Parathyroid adenoma (tissue), 2 donors: Measurements from ENCODE around the gene PRLH.

ENCODE experiments used
- H2AFZ ChIP-seq: fragments of 300-600 bp; sonication (generic); one replicate; pipeline ENCODE4 v1.7.0; 2017; ENCODE audit warnings: antibody characterized with exemption, mild to moderate bottlenecking
- H3K27ac ChIP-seq: fragments of 300-600 bp; sonication (generic); one replicate; pipeline ENCODE4 v1.7.0; 2017
- H3K27me3 ChIP-seq: fragments of 300-600 bp; sonication (generic); one replicate; pipeline ENCODE4 v1.7.0; 2017; ENCODE audit warnings: low read length; ENCODE audit not compliant: control insufficient read depth, insufficient read depth
- H3K36me3 ChIP-seq: fragments of 300-600 bp; sonication (generic); one replicate; pipeline ENCODE4 v1.7.0; 2017; ENCODE audit warnings: low read length; ENCODE audit not compliant: control insufficient read depth, insufficient read depth
- H3K4me1 ChIP-seq: fragments of 300-600 bp; sonication (generic); one replicate; pipeline ENCODE4 v1.7.0; 2017; ENCODE audit warnings: control low read depth
- H3K4me2 ChIP-seq: fragments of 300-600 bp; sonication (generic); one replicate; pipeline ENCODE4 v1.7.0; 2017; ENCODE audit warnings: low read length
- H3K4me3 ChIP-seq: fragments of 300-600 bp; sonication (generic); one replicate; pipeline ENCODE4 v1.7.0; 2017; ENCODE audit warnings: low read depth, low read length
- H3K79me2 ChIP-seq: fragments of 300-600 bp; sonication (generic); one replicate; pipeline ENCODE4 v1.7.0; 2017; ENCODE audit warnings: control low read depth
- H3K9ac ChIP-seq: fragments of 300-600 bp; sonication (generic); one replicate; pipeline ENCODE4 v1.7.0; 2017; ENCODE audit warnings: mild to moderate bottlenecking
- H3K9me3 ChIP-seq: fragments of 300-600 bp; sonication (generic); one replicate; pipeline ENCODE4 v1.7.0; 2017; ENCODE audit warnings: low read length; ENCODE audit not compliant: control insufficient read depth
- CTCF ChIP-seq: fragments of 300-600 bp; sonication (generic); IDR thresholded peaks from one replicate; pipeline ENCODE4 v1.7.0; 2017; ENCODE audit warnings: antibody characterized with exemption, mild to moderate bottlenecking
- donor health status: primary hyperparathyroidism.

The PRLH gene

GRCh38 chr2:237534380-237534779, 32.0 kb upstream of the PRLH start:
- no peak for TF ChIP-seq CTCF

GRCh38 chr2:237535385-237536082, 30.8 kb upstream of the PRLH start:
- H3K27me3 ChIP-seq = no peaks in the 10 kb centered on the region
- no peak overlapping the region for H3K4me3 ChIP-seq
- no peak overlapping the region for H3K4me2 ChIP-seq
- no peaks in the 10 kb centered on the region for H3K4me1 ChIP-seq
- no peak overlapping the region for H2AFZ ChIP-seq
- H3K9ac ChIP-seq = no peak overlapping the region
- H3K9me3 ChIP-seq = no peaks in the 10 kb centered on the region
- no peak overlapping the region for H3K27ac ChIP-seq
- H3K36me3 ChIP-seq = no peaks in the 10 kb centered on the region
- no peaks in the 10 kb centered on the region for H3K79me2 ChIP-seq
- TF ChIP-seq CTCF = no peak

More at GRCh38 chr2:237534380-237534779, 32.0 kb upstream of the PRLH start:
- Histone ChIP-seq H3K27ac (no peak overlapping the region), H2AFZ (no peak overlapping the region), H3K4me1 (no peaks in the 10 kb centered on the region), H3K9me3 (no peaks in the 10 kb centered on the region), H3K9ac (no peak overlapping the region), H3K79me2 (no peaks in the 10 kb centered on the region), H3K4me3 (no peak overlapping the region), H3K27me3 (no peaks in the 10 kb centered on the region), H3K4me2 (no peak overlapping the region), H3K36me3 (no peaks in the 10 kb centered on the region)

GRCh38 chr2:237536083-237536415, 30.3 kb upstream of the PRLH start:
- no peak overlapping the region for H3K9ac ChIP-seq
- H3K36me3 ChIP-seq = no peaks in the 10 kb centered on the region
- no peak overlapping the region for H3K4me2 ChIP-seq
- TF ChIP-seq CTCF = no peak
- no peak overlapping the region for H2AFZ ChIP-seq
- no peaks in the 10 kb centered on the region for H3K4me1 ChIP-seq
- H3K79me2 ChIP-seq = no peaks in the 10 kb centered on the region
- H3K9me3 ChIP-seq = no peaks in the 10 kb centered on the region
- H3K27ac ChIP-seq = no peak overlapping the region
- no peak overlapping the region for H3K4me3 ChIP-seq
- H3K27me3 ChIP-seq = no peaks in the 10 kb centered on the region

- no peak for TF ChIP-seq CTCF
- no peaks in the 10 kb centered on the region for H3K4me1 ChIP-seq
- no peaks in the 10 kb centered on the region for H3K9me3 ChIP-seq
- no peak overlapping the region for H2AFZ ChIP-seq
- H3K4me3 ChIP-seq = no peak overlapping the region
- no peaks in the 10 kb centered on the region for H3K79me2 ChIP-seq
- no peaks in the 10 kb centered on the region for H3K27me3 ChIP-seq
- no peak overlapping the region for H3K27ac ChIP-seq
- no peak overlapping the region for H3K4me2 ChIP-seq
- H3K9ac ChIP-seq = no peak overlapping the region
- H3K36me3 ChIP-seq = no peaks in the 10 kb centered on the region
Measured at GRCh38 chr2:237536617-237537016, 29.8 kb upstream of the PRLH start.
